GM23248 (cell line): ENCODE results near the gene TRIO. TPM values are rescaled to one million over a fixed set of nuclear protein-coding genes. Genes with fewer than 3 reads are reported as not detected.

Source experiments
- DNase-seq: peaks from one replicate; pipeline ENCODE4 v3.0.0-alpha.2; 2015
- H2AFZ ChIP-seq: fragments of 200-600 bp; sonication (generic); 2 replicates; pipeline ENCODE4 v1.6.1; 2016; ENCODE audit warnings: antibody characterized with exemption
- H3F3A ChIP-seq: fragments of 200-600 bp; sonication (generic); 2 replicates; pipeline ENCODE4 v1.6.1; 2016; ENCODE audit warnings: mild to moderate bottlenecking, antibody characterized with exemption, mixed run types; ENCODE audit not compliant: insufficient read depth
- H3K27ac ChIP-seq: fragments of 200-600 bp; sonication (generic); 2 replicates; pipeline ENCODE4 v1.5.1; 2016; ENCODE audit warnings: mild to moderate bottlenecking
- H3K27me3 ChIP-seq: fragments of 200-600 bp; sonication (generic); replicated peaks from 2 replicates; pipeline ENCODE4 v1.6.1; 2016; ENCODE audit warnings: mild to moderate bottlenecking; ENCODE audit not compliant: insufficient read depth
- H3K36me3 ChIP-seq: fragments of 200-600 bp; sonication (generic); 2 replicates; pipeline ENCODE4 v1.6.1; 2016; ENCODE audit warnings: low read depth, mild to moderate bottlenecking
- H3K4me1 ChIP-seq: fragments of 200-600 bp; sonication (generic); 2 replicates; pipeline ENCODE4 v1.6.1; 2016; ENCODE audit warnings: mild to moderate bottlenecking; ENCODE audit not compliant: insufficient read depth
- H3K4me2 ChIP-seq: fragments of 200-600 bp; sonication (generic); one replicate; pipeline ENCODE4 v1.6.1; 2016; ENCODE audit warnings: mild to moderate bottlenecking; ENCODE audit not compliant: unreplicated experiment
- H3K4me3 ChIP-seq: fragments of 200-600 bp; sonication (generic); 2 replicates; pipeline ENCODE4 v1.5.1; 2016; ENCODE audit warnings: mild to moderate bottlenecking
- H3K79me2 ChIP-seq: fragments of 200-600 bp; sonication (generic); 2 replicates; pipeline ENCODE4 v1.6.1; 2016; ENCODE audit warnings: mild to moderate bottlenecking; ENCODE audit not compliant: insufficient read depth
- H3K9ac ChIP-seq: fragments of 200-600 bp; sonication (generic); 2 replicates; pipeline ENCODE4 v1.6.1; 2016; ENCODE audit warnings: mild to moderate bottlenecking
- H3K9me2 ChIP-seq: fragments of 200-600 bp; sonication (generic); 2 replicates; pipeline ENCODE4 v1.6.1; 2016; ENCODE audit warnings: mixed run types, mild to moderate bottlenecking, moderate library complexity; ENCODE audit not compliant: insufficient read depth
- H3K9me3 ChIP-seq: fragments of 200-600 bp; sonication (generic); one replicate; pipeline ENCODE4 v1.6.1; 2017; ENCODE audit warnings: low read depth
- H4K20me1 ChIP-seq: fragments of 200-600 bp; sonication (generic); 2 replicates; pipeline ENCODE4 v1.6.0; 2016; ENCODE audit not compliant: insufficient read depth
- EZH2 ChIP-seq: fragments of 200-600 bp; sonication (generic); IDR thresholded peaks from 2 replicates; pipeline ENCODE4 v1.6.1; 2018; ENCODE audit warnings: antibody characterized with exemption, mild to moderate bottlenecking; ENCODE audit not compliant: insufficient read depth, poor library complexity, severe bottlenecking
- EZH2phosphoT487 ChIP-seq: fragments of 200-600 bp; sonication (generic); IDR thresholded peaks from 2 replicates; pipeline ENCODE4 v1.6.1; 2018; ENCODE audit warnings: antibody characterized with exemption, moderate library complexity, mild to moderate bottlenecking, low read depth; ENCODE audit not compliant: insufficient read depth
- WGBS, 2 experiments: methylation state at CpG; one replicate each; pipeline ENCODE4 v1.1.6; 2015 to 2017; ENCODE audit warnings: low lambda C conversion rate in 2 of 2, low coverage in 1 of 2; ENCODE audit errors: missing lambda C conversion rate in 2 of 2; 5-methylcytosine and 5-hydroxymethylcytosine counted together
- in situ Hi-C: fragments of 300-500 bp; cut with MboI; formaldehyde crosslinking; loops from 2 replicates; pipeline ENCODE4 v1.15.0; 2020
- polyA plus RNA-seq: library from polyadenylated mRNA; unstranded; fragments of >200 nt; fragmentation: Nextera tagmentation; extraction: Ambion mirVana; gene quantifications from 2 replicates; pipeline ENCODE4 v1.2.1, GENCODE V29; 2016
- total RNA-seq: library from RNA; depleted of rRNA; stranded (reverse); fragments of >200 nt; shearing (Covaris generic); gene quantifications from 2 replicates; pipeline ENCODE4 v1.2.3, GENCODE V29; 2014

TRIO gene
- total and polyA plus RNA-seq, 2 experiments from 2014 or later = 28.1 to 198 TPM

DNA sequence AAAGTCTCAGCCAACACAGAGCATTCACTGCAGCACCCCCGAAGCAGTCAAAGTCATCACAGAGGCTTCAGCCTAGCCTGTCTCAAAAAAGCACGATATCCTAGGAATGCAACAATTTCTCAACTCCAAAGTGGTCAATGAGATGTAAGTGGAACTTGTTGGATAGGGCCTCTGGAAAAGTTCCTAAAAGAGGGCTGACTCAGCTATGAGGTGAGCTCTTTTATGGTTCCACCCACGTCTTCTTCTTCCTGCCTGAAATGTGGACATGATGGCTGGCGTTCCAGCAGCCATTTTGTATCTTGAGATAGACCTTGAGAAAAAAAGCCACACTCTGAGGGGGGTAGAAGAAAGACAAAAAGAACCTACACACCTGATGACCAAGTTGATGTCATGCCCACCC is 32.5 kb upstream of the TRIO start:
- 16 to 21% methylated on average over 4 of the region's 4 CpGs for WGBS, 2 experiments
- in situ Hi-C loops = no loop called here
- H2AFZ ChIP-seq = peak overlapping the region; percentile 45

GRCh38 chr5:14112998-14113652 is 30.0 kb upstream of the TRIO start:
- no peaks in the 10 kb centered on the region for H3K27me3 ChIP-seq
- H2AFZ ChIP-seq = no peak overlapping the region
- 79 to 80% methylated on average over 5 of the region's 5 CpGs for WGBS, 2 experiments
- H3K9me3 ChIP-seq = peaks cover 3% of the 10 kb centered on the region
- H3F3A ChIP-seq = peaks cover 51% of the 10 kb centered on the region
- no peaks in the 10 kb centered on the region for H3K36me3 ChIP-seq
- H4K20me1 ChIP-seq = no peaks in the 10 kb centered on the region
- H3K9ac ChIP-seq = no peak overlapping the region
- H3K9me2 ChIP-seq = no peaks in the 10 kb centered on the region
- peaks cover 36% of the 10 kb centered on the region for H3K4me1 ChIP-seq
- no peak overlapping the region for H3K4me3 ChIP-seq
- peaks cover 18% of the 10 kb centered on the region for H3K79me2 ChIP-seq
- no peak overlapping the region for H3K4me2 ChIP-seq
- no peak for DNase-seq
- in situ Hi-C loops = no loop called here
- TF ChIP-seq EZH2phosphoT487 (no peak), EZH2 (no peak)
- no peak overlapping the region for H3K27ac ChIP-seq

More for the DNA sequence above, 32.5 kb upstream of the TRIO start:
- Histone ChIP-seq H4K20me1 (no peaks in the 10 kb centered on the region), H3K9ac (peak overlapping the region; percentile 82), H3F3A (peaks cover 73% of the 10 kb centered on the region), H3K27me3 (no peaks in the 10 kb centered on the region), H3K27ac (peak overlapping the region; percentile 98), H3K9me3 (peaks cover 3% of the 10 kb centered on the region), H3K79me2 (peaks cover 28% of the 10 kb centered on the region), H3K4me1 (peaks cover 60% of the 10 kb centered on the region), H3K4me2 (peak overlapping the region; percentile 76), H3K4me3 (peak overlapping the region; percentile 54), H3K9me2 (no peaks in the 10 kb centered on the region), H3K36me3 (no peaks in the 10 kb centered on the region)
- TF ChIP-seq EZH2 = no peak
- TF ChIP-seq EZH2phosphoT487 = no peak
- DNase-seq = peak; percentile 96

- H4K20me1 ChIP-seq = no peaks in the 10 kb centered on the region
- peak; percentile 37 for DNase-seq
- no peak for TF ChIP-seq EZH2phosphoT487
- TF ChIP-seq EZH2 = no peak
- 0 out of 2 replicates have a peak overlapping the region, but pooled peaks have one; percentile 16 for H2AFZ ChIP-seq
- H3K27ac ChIP-seq = peak overlapping the region; percentile 19; the same call in 1 of the 2 replicates
- H3K9me3 ChIP-seq = peaks cover 3% of the 10 kb centered on the region
- H3K9ac ChIP-seq = no peak overlapping the region
- no peaks in the 10 kb centered on the region for H3K36me3 ChIP-seq
- H3K4me2 ChIP-seq = peak overlapping the region; percentile 17
- in situ Hi-C loops = no loop called here
- H3K9me2 ChIP-seq = no peaks in the 10 kb centered on the region
- 22 to 31% methylated on average over 4 of the region's 4 CpGs for WGBS, 2 experiments
- peaks cover 21% of the 10 kb centered on the region for H3K4me1 ChIP-seq
- H3K27me3 ChIP-seq = no peaks in the 10 kb centered on the region
- peaks cover 36% of the 10 kb centered on the region for H3F3A ChIP-seq
- H3K4me3 ChIP-seq = no peak overlapping the region
- peaks cover 18% of the 10 kb centered on the region; the same call in 1 of the 2 replicates for H3K79me2 ChIP-seq
These were observed 28.4 kb upstream of the TRIO start for GRCh38 chr5:14114615-14115251.

DNA sequence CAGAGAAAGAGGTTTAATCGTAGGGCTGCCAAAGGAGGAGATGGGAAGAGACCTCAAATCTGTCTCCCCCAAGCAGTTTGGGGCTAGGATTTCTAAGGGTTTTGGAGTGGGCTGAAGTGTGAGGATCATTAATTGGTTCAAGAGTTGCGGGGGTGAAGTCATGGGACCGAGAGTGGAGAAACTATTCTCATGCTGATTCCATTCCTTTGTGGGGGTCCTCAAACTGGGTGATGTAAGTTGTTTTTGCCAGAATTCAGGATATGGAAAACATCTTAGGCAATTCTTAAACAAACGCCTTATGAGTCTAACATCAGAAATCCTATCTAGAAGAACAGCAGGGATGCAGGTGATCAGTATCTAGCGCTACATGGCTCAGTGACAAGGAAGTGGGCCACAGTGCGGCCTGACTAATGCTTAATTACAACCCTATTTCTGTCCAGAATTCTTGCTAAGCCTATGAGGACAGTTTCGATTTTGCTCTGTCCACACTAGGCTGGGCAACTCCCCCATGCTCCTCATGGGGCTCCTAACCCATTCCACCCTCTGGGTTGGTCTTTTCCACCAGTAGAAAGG is 27.7 kb upstream of the TRIO start:
- no peak overlapping the region for H2AFZ ChIP-seq
- TF ChIP-seq EZH2phosphoT487 = no peak
- peaks cover 30% of the 10 kb centered on the region for H3F3A ChIP-seq
- H3K4me1 ChIP-seq = peaks cover 15% of the 10 kb centered on the region
- 97 to 98% methylated on average over 7 of the region's 7 CpGs for WGBS, 2 experiments
- in situ Hi-C loops = no loop called here
- peaks cover 3% of the 10 kb centered on the region for H3K9me3 ChIP-seq
- H3K4me3 ChIP-seq = no peak overlapping the region
- H3K27me3 ChIP-seq = no peaks in the 10 kb centered on the region
- 0 out of 2 replicates have a peak overlapping the region, but pooled peaks have one; percentile 19 for H3K27ac ChIP-seq
- peak overlapping the region; percentile 17 for H3K4me2 ChIP-seq
- H4K20me1 ChIP-seq = no peaks in the 10 kb centered on the region
- DNase-seq = no peak
- peaks cover 18% of the 10 kb centered on the region; the same call in 1 of the 2 replicates for H3K79me2 ChIP-seq
- H3K9ac ChIP-seq = no peak overlapping the region
- no peaks in the 10 kb centered on the region for H3K9me2 ChIP-seq
- no peaks in the 10 kb centered on the region for H3K36me3 ChIP-seq
